ENCODE results near the gene ATP11C.

ATP11C gene

GRCh38 chrX:139826065-139827044, 106.5 kb downstream of the ATP11C start:
- no peak overlapping the region for H3K4me2 ChIP-seq (ENCODE audit: low read length)
- no peak for TF ChIP-seq CTCF (IDR thresholded peaks at IDR 0.05)
- peaks cover 6% of the 10 kb centered on the region for H3K4me1 ChIP-seq
- no peaks in the 10 kb centered on the region for H3K9me3 ChIP-seq (ENCODE audit: control insufficient read depth, low read length)
- no peaks in the 10 kb centered on the region for H3K27me3 ChIP-seq (ENCODE audit: control insufficient read depth, insufficient read depth, low read length)
- H3K79me2 ChIP-seq, result no peaks in the 10 kb centered on the region
- no peak overlapping the region for H2AFZ ChIP-seq
- H3K36me3 ChIP-seq (ENCODE audit: control insufficient read depth, insufficient read depth, low read length), result no peaks in the 10 kb centered on the region
- H3K27ac ChIP-seq, result no peak overlapping the region
- H3K4me3 ChIP-seq (ENCODE audit: low read depth, low read length), result no peak overlapping the region
- H3K9ac ChIP-seq, result no peak overlapping the region

- no peak for TF ChIP-seq CTCF (IDR thresholded peaks at IDR 0.05)
- Histone ChIP-seq H3K4me1 (peaks cover 5% of the 10 kb centered on the region), H3K27me3 (ENCODE audit: control insufficient read depth, insufficient read depth, low read length) (no peaks in the 10 kb centered on the region), H3K4me3 (ENCODE audit: low read depth, low read length) (no peak overlapping the region), H3K9me3 (ENCODE audit: control insufficient read depth, low read length) (no peaks in the 10 kb centered on the region), H3K9ac (no peak overlapping the region), H3K79me2 (no peaks in the 10 kb centered on the region), H2AFZ (no peak overlapping the region), H3K4me2 (ENCODE audit: low read length) (no peak overlapping the region), H3K27ac (no peak overlapping the region), H3K36me3 (ENCODE audit: control insufficient read depth, insufficient read depth, low read length) (no peaks in the 10 kb centered on the region)
Observed at GRCh38 chrX:139825618-139826017, 107.2 kb downstream of the ATP11C start.

GRCh38 chrX:139823806-139824205, 109.0 kb downstream of the ATP11C start:
- Histone ChIP-seq H3K27me3 (ENCODE audit: control insufficient read depth, insufficient read depth, low read length) (no peaks in the 10 kb centered on the region), H3K9me3 (ENCODE audit: control insufficient read depth, low read length) (no peaks in the 10 kb centered on the region), H3K27ac (no peak overlapping the region), H3K4me3 (ENCODE audit: low read depth, low read length) (no peak overlapping the region), H2AFZ (no peak overlapping the region), H3K79me2 (no peaks in the 10 kb centered on the region), H3K4me1 (peaks cover 5% of the 10 kb centered on the region), H3K36me3 (ENCODE audit: control insufficient read depth, insufficient read depth, low read length) (no peaks in the 10 kb centered on the region), H3K9ac (no peak overlapping the region), H3K4me2 (ENCODE audit: low read length) (no peak overlapping the region)
- TF ChIP-seq CTCF (IDR thresholded peaks at IDR 0.05), result no peak

GRCh38 chrX:139820358-139820984, 112.4 kb downstream of the ATP11C start:
- Histone ChIP-seq H3K27me3 (ENCODE audit: control insufficient read depth, insufficient read depth, low read length) (no peaks in the 10 kb centered on the region), H3K79me2 (no peaks in the 10 kb centered on the region)
- TF ChIP-seq CTCF (IDR thresholded peaks at IDR 0.05), result no peak

More at GRCh38 chrX:139820358-139820984, 112.4 kb downstream of the ATP11C start:
- Histone ChIP-seq H2AFZ (no peak overlapping the region), H3K9ac (no peak overlapping the region), H3K4me1 (no peaks in the 10 kb centered on the region), H3K36me3 (ENCODE audit: control insufficient read depth, insufficient read depth, low read length) (no peaks in the 10 kb centered on the region), H3K4me3 (ENCODE audit: low read depth, low read length) (no peak overlapping the region), H3K9me3 (ENCODE audit: control insufficient read depth, low read length) (no peaks in the 10 kb centered on the region), H3K27ac (no peak overlapping the region), H3K4me2 (ENCODE audit: low read length) (no peak overlapping the region)
